K562 (cell line): ENCODE results near the gene IQCE. TPM values are rescaled to one million over a fixed set of nuclear protein-coding genes. Genes with fewer than 3 reads are reported as not detected.

ENCODE experiments used
- BACH1 ChIP-seq: fragments of 200-800 bp; sonication (Bioruptor generic); IDR thresholded peaks from 2 replicates; pipeline ENCODE4 v1.6.1; 2016; ENCODE audit warnings: missing genetic modification characterization, missing compliant biosample characterization
- BRD9 ChIP-seq: fragments of 450-650 bp; IDR thresholded peaks from 2 replicates; pipeline ENCODE4 v1.6.1; 2018; ENCODE audit warnings: low read depth; ENCODE audit not compliant: partially characterized antibody
- FOXK2 ChIP-seq, 2 experiments: fragments of 450-650 bp; IDR thresholded peaks in 1 of 2; conservative IDR thresholded peaks in 1 of 2; 2 replicates each; pipeline ENCODE4 v1.6.1; 2016; ENCODE audit warnings: low read depth in 2 of 2, mild to moderate bottlenecking in 1 of 2
- JUNB ChIP-seq: fragments of 450-650 bp; formaldehyde crosslinking; conservative IDR thresholded peaks from 2 replicates; pipeline ENCODE4 v1.4.0; 2020; ENCODE audit warnings: mild to moderate bottlenecking
- MAZ ChIP-seq, 2 experiments: fragments of 450-650 bp in 1 of 2; sonication (generic) in 1 of 2; formaldehyde crosslinking; IDR thresholded peaks in 1 of 2; conservative IDR thresholded peaks in 1 of 2; 2 replicates each; pipeline versions ENCODE4 v1.4.0 to v1.5.0; 2020; ENCODE audit warnings: mild to moderate bottlenecking in 1 of 2, missing genetic modification reagents in 1 of 2
- PTTG1 ChIP-seq: fragments of 450-650 bp; IDR thresholded peaks from 2 replicates; pipeline ENCODE4 v1.6.1; 2016; ENCODE audit warnings: low read depth, mild to moderate bottlenecking, missing genetic modification characterization, missing compliant biosample characterization
- ZFP30 ChIP-seq: fragments of 250-450 bp; sonication (Bioruptor Pico); IDR thresholded peaks from 2 replicates; pipeline ENCODE4 v1.8.0; 2022; ENCODE audit warnings: moderate library complexity, mild to moderate bottlenecking, inconsistent platforms, borderline replicate concordance
- ZNF212 ChIP-seq: fragments of 450-650 bp; formaldehyde crosslinking; IDR thresholded peaks from 2 replicates; pipeline ENCODE4 v1.4.0; 2020; ENCODE audit warnings: mild to moderate bottlenecking
- ZNF324 ChIP-seq: fragments of 250-450 bp; sonication (Bioruptor Pico); IDR thresholded peaks from 2 replicates; pipeline ENCODE4 v1.4.0; 2020; ENCODE audit warnings: mild to moderate bottlenecking
- ZNF830 ChIP-seq: fragments of 250-450 bp; sonication (Bioruptor Pico); IDR thresholded peaks from 2 replicates; pipeline ENCODE4 v1.5.0; 2021; ENCODE audit warnings: mild to moderate bottlenecking
- polyA plus RNA-seq, 8 experiments: library from polyadenylated mRNA; depleted of rRNA in 4 of 8; stranded (reverse) in 5 of 8; unstranded in 3 of 8; fragments of >200 nt; fragmentation: Nextera tagmentation in 2 of 8; fragmentation: Illumina TruSeq in 1 of 8; extraction: Ambion mirVana in 2 of 8; extraction: Trizol in 1 of 8; gene quantifications; 2 replicates each; pipeline versions ENCODE4 v1.2.1 to v1.2.3, GENCODE V29; 2011 to 2014; ENCODE audit warnings: inconsistent platforms in 1 of 8, missing spikeins in 1 of 8
- total RNA-seq, 7 experiments: library from RNA; depleted of rRNA in 6 of 7; stranded (reverse); fragments of >200 nt in 6 of 7; fragmentation: Illumina TruSeq in 2 of 7; extraction: Trizol in 2 of 7; gene quantifications; 2 replicates each; pipeline versions ENCODE4 v1.2.1 to v1.2.3, GENCODE V29; 2011 to 2021; ENCODE audit warnings: low replicate concordance in 1 of 7
- TF ChIP-seq, protein P1 (sequence below): fragments of 450-650 bp; formaldehyde crosslinking; IDR thresholded peaks from 2 replicates; pipeline ENCODE4 v1.4.0; 2022; ENCODE audit warnings: missing genetic modification characterization
- TF ChIP-seq, protein P2 (sequence below): sonication (generic); formaldehyde crosslinking; IDR thresholded peaks from 2 replicates; pipeline ENCODE4 v1.8.0; 2022; ENCODE audit warnings: mild to moderate bottlenecking, missing genetic modification reagents
- TF ChIP-seq, protein P3 (sequence below): sonication (generic); formaldehyde crosslinking; IDR thresholded peaks from 2 replicates; pipeline ENCODE4 v1.5.0; 2020; ENCODE audit warnings: missing genetic modification reagents
- TF ChIP-seq, protein P4 (sequence below): sonication (generic); formaldehyde crosslinking; IDR thresholded peaks from 2 replicates; pipeline ENCODE4 v1.9.0; 2022; ENCODE audit warnings: mild to moderate bottlenecking, missing genetic modification reagents
- TF ChIP-seq, protein P5 (sequence below): IDR thresholded peaks from 2 replicates; pipeline ENCODE4 v1.6.1; 2011; ENCODE audit not compliant: insufficient read length; ENCODE audit errors: extremely low read depth
- TF ChIP-seq, protein P6 (sequence below): sonication (generic); formaldehyde crosslinking; IDR thresholded peaks from 2 replicates; pipeline ENCODE4 v1.8.0; 2022; ENCODE audit warnings: missing genetic modification reagents, mild to moderate bottlenecking, moderate library complexity, borderline replicate concordance
- TF ChIP-seq, protein P7 (sequence below), 3 experiments: fragments of 200-800 bp in 1 of 3; sonication (Bioruptor generic) in 1 of 3; sonication (generic) in 1 of 3; formaldehyde crosslinking in 1 of 3; IDR thresholded peaks; 2 replicates each; pipeline versions ENCODE4 v1.6.1 to v1.8.0; 2016 to 2022; ENCODE audit warnings: mild to moderate bottlenecking in 2 of 3, missing compliant biosample characterization in 2 of 3, missing genetic modification characterization in 2 of 3, missing genetic modification reagents in 1 of 3

Gene IQCE
- total and polyA plus RNA-seq, 9 of the 15 experiments (the other 6 are each of a cell fraction or from before 2014, with no cell fraction given) = 0.18 to 8.5 (median 4.2) TPM

DNA sequence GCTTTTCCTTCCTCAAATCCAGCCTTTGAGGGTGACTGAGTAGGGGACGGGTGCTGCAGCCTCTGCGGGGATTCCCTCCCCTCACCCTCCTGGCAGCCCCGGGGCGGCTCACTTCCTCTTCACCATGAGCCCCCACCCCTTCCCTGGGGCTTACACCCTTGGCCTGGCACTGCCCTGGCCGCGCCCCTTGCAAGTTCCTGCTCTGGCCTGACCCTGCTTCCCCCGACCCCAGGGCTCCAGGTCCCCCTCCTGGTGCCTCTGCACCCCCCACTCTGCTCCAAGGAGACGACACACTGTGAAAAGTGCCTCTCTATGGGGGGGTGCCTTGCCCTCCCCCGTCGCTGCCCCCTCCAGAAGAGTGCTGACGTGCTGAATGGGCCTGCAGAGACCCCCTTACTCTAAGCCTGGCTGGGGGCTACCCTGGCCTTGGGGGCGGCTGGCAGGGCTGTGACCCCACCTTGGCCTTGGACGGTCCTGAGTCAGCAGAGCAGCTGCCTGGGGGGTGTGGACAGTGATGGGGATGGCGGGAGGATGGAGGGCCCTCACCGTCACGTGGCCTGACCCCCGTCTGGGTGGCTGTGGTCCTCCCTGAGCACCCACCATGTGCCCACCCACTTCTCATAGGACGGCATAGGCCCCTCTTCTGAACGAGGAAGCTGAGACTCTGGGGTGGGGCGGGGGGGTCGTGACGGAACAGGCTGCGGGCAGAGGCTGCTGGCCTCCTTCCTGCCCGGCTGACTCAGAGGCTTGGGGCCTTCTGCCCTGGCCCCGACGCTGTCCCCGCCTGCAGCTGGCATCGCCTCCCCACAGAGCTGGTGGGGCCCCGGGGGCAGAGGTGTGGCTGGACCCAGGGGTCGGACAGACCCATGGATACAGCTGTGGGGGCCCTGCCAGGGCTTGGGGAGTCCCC is 29.4 kb upstream of the IQCE start (continued):
- TF ChIP-seq, protein P1, sequence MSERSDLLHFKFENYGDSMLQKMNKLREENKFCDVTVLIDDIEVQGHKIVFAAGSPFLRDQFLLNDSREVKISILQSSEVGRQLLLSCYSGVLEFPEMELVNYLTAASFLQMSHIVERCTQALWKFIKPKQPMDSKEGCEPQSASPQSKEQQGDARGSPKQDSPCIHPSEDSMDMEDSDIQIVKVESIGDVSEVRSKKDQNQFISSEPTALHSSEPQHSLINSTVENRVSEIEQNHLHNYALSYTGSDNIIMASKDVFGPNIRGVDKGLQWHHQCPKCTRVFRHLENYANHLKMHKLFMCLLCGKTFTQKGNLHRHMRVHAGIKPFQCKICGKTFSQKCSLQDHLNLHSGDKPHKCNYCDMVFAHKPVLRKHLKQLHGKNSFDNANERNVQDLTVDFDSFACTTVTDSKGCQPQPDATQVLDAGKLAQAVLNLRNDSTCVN (CRISPR knock-in tag) = no peak
- TF ChIP-seq, protein P2, sequence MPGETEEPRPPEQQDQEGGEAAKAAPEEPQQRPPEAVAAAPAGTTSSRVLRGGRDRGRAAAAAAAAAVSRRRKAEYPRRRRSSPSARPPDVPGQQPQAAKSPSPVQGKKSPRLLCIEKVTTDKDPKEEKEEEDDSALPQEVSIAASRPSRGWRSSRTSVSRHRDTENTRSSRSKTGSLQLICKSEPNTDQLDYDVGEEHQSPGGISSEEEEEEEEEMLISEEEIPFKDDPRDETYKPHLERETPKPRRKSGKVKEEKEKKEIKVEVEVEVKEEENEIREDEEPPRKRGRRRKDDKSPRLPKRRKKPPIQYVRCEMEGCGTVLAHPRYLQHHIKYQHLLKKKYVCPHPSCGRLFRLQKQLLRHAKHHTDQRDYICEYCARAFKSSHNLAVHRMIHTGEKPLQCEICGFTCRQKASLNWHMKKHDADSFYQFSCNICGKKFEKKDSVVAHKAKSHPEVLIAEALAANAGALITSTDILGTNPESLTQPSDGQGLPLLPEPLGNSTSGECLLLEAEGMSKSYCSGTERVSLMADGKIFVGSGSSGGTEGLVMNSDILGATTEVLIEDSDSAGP = no peak
- TF ChIP-seq ZNF324 (CRISPR knock-in tag) = no peak
- TF ChIP-seq, protein P3, sequence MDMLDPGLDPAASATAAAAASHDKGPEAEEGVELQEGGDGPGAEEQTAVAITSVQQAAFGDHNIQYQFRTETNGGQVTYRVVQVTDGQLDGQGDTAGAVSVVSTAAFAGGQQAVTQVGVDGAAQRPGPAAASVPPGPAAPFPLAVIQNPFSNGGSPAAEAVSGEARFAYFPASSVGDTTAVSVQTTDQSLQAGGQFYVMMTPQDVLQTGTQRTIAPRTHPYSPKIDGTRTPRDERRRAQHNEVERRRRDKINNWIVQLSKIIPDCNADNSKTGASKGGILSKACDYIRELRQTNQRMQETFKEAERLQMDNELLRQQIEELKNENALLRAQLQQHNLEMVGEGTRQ (CRISPR knock-in tag) = peak; percentile 19; the same call in 1 of the 2 replicates
- no peak for TF ChIP-seq BACH1 (tag)
- TF ChIP-seq ZNF212 (CRISPR knock-in tag) = no peak
- TF ChIP-seq PTTG1 (tag) = no peak
- TF ChIP-seq FOXK2 (conservative IDR thresholded peaks at IDR 0.05 in 1 of 2, IDR thresholded peaks at IDR 0.05 in 1 of 2; ENCODE audit: low read depth in 2 of 2) = no peak
- TF ChIP-seq, protein P4, sequence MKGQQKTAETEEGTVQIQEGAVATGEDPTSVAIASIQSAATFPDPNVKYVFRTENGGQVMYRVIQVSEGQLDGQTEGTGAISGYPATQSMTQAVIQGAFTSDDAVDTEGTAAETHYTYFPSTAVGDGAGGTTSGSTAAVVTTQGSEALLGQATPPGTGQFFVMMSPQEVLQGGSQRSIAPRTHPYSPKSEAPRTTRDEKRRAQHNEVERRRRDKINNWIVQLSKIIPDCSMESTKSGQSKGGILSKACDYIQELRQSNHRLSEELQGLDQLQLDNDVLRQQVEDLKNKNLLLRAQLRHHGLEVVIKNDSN (CRISPR knock-in tag) = peak; percentile 49; the same call in 1 of the 2 replicates
- TF ChIP-seq BRD9 = no peak
- TF ChIP-seq, protein P5, sequence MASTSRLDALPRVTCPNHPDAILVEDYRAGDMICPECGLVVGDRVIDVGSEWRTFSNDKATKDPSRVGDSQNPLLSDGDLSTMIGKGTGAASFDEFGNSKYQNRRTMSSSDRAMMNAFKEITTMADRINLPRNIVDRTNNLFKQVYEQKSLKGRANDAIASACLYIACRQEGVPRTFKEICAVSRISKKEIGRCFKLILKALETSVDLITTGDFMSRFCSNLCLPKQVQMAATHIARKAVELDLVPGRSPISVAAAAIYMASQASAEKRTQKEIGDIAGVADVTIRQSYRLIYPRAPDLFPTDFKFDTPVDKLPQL = no peak
- TF ChIP-seq, protein P6, sequence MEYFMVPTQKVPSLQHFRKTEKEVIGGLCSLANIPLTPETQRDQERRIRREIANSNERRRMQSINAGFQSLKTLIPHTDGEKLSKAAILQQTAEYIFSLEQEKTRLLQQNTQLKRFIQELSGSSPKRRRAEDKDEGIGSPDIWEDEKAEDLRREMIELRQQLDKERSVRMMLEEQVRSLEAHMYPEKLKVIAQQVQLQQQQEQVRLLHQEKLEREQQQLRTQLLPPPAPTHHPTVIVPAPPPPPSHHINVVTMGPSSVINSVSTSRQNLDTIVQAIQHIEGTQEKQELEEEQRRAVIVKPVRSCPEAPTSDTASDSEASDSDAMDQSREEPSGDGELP = peak; percentile 12; the same call in 1 of the 2 replicates
- no peak for TF ChIP-seq ZFP30
- no peak for TF ChIP-seq ZNF830
- no peak for TF ChIP-seq JUNB (CRISPR knock-in tag)
- TF ChIP-seq, protein P7, sequence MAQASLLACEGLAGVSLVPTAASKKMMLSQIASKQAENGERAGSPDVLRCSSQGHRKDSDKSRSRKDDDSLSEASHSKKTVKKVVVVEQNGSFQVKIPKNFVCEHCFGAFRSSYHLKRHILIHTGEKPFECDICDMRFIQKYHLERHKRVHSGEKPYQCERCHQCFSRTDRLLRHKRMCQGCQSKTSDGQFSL (CRISPR knock-in tag; IDR thresholded peaks at IDR 0.05) = peak; percentile 63; the same call in 1 of the 2 replicates
- TF ChIP-seq, protein P7 (tag; IDR thresholded peaks at IDR 0.05) = no peak
- TF ChIP-seq MAZ (CRISPR knock-in tag; conservative IDR thresholded peaks at IDR 0.05 in 1 of 2, IDR thresholded peaks at IDR 0.05 in 1 of 2) = no peak
